ENCODE data around the gene CARMIL1. TPM values are rescaled to one million over a fixed set of nuclear protein-coding genes. Genes with fewer than 3 reads are reported as not detected.

Gene CARMIL1
- total RNA-seq, 2 experiments from 2014 or later: 3.9 to 4.7 TPM

- no peak for TF ChIP-seq CTCF (IDR thresholded peaks at IDR 0.05)
- H3K9me3 Mint-ChIP-seq: no peaks in the 10 kb centered on the region
- H3K27ac Mint-ChIP-seq: no peak overlapping the region
- ChIA-PET CTCF (interaction anchor here (2.0 to 2.7 kb wide), 2 partner anchors 325 to 338 kb away, joined by 9 to 11 read pairs; partner anchors contain the start of gene CARMIL1), POLR2A (no interaction called here)
- no peaks in the 10 kb centered on the region for H3K4me1 ChIP-seq (ENCODE audit: insufficient read depth, low read length)
- no peak overlapping the region for H3K27ac ChIP-seq (ENCODE audit: low read depth in 1 of 2, low read length in 2 of 2)
- DNase-seq: no peak
- H3K27me3 ChIP-seq (ENCODE audit: control insufficient read depth in 1 of 2, insufficient read depth in 2 of 2, low read length in 2 of 2): no peaks in the 10 kb centered on the region
- H3K36me3 ChIP-seq (ENCODE audit: insufficient read depth, low read length): no peaks in the 10 kb centered on the region
- no peak overlapping the region for H3K4me3 ChIP-seq (ENCODE audit: low read length)
- H3K4me1 Mint-ChIP-seq (ENCODE audit: low read depth): peaks cover 5% of the 10 kb centered on the region
- peaks cover 7% of the 10 kb centered on the region for H3K36me3 Mint-ChIP-seq (ENCODE audit: low read depth)
- intact Hi-C loops (cut with DNase I, micrococcal nuclease): loop anchor here in 1 of 2 experiments (2.0 to 5.0 kb wide), 2 partner anchors 111 to 336 kb away; no protein-coding TSS in a partner anchor
- no peak for ATAC-seq (ENCODE audit: poor library complexity)
- H3K27me3 Mint-ChIP-seq: no peaks in the 10 kb centered on the region
- no peaks in the 10 kb centered on the region for H3K9me3 ChIP-seq (ENCODE audit: control insufficient read depth in 1 of 2, insufficient read depth in 1 of 2, low read length in 2 of 2)
- H3K4me3 Mint-ChIP-seq: no peak overlapping the region
Observed at GRCh38 chr6:25603251-25603650, 324.1 kb downstream of the CARMIL1 start.

GRCh38 chr6:25606151-25606550 is 327.0 kb downstream of the CARMIL1 start:
- ATAC-seq (ENCODE audit: poor library complexity): no peak
- ChIA-PET POLR2A (no interaction called here), CTCF (no interaction called here)
- Mint-ChIP-seq H3K4me1 (ENCODE audit: low read depth) (peaks cover 5% of the 10 kb centered on the region), H3K9me3 (no peaks in the 10 kb centered on the region), H3K36me3 (ENCODE audit: low read depth) (peaks cover 14% of the 10 kb centered on the region), H3K27me3 (no peaks in the 10 kb centered on the region), H3K27ac (no peak overlapping the region), H3K4me3 (no peak overlapping the region)
- no peaks in the 10 kb centered on the region for H3K27me3 ChIP-seq (ENCODE audit: control insufficient read depth in 1 of 2, insufficient read depth in 2 of 2, low read length in 2 of 2)
- no peaks in the 10 kb centered on the region for H3K36me3 ChIP-seq (ENCODE audit: insufficient read depth, low read length)
- TF ChIP-seq CTCF (IDR thresholded peaks at IDR 0.05): no peak
- H3K27ac ChIP-seq (ENCODE audit: low read depth in 1 of 2, low read length in 2 of 2): no peak overlapping the region
- no peak overlapping the region for H3K4me3 ChIP-seq (ENCODE audit: low read length)
- no peaks in the 10 kb centered on the region for H3K9me3 ChIP-seq (ENCODE audit: control insufficient read depth in 1 of 2, insufficient read depth in 1 of 2, low read length in 2 of 2)
- DNase-seq: no peak
- intact Hi-C loops (cut with DNase I, micrococcal nuclease): no loop called here
- H3K4me1 ChIP-seq (ENCODE audit: insufficient read depth, low read length): no peaks in the 10 kb centered on the region

DNA sequence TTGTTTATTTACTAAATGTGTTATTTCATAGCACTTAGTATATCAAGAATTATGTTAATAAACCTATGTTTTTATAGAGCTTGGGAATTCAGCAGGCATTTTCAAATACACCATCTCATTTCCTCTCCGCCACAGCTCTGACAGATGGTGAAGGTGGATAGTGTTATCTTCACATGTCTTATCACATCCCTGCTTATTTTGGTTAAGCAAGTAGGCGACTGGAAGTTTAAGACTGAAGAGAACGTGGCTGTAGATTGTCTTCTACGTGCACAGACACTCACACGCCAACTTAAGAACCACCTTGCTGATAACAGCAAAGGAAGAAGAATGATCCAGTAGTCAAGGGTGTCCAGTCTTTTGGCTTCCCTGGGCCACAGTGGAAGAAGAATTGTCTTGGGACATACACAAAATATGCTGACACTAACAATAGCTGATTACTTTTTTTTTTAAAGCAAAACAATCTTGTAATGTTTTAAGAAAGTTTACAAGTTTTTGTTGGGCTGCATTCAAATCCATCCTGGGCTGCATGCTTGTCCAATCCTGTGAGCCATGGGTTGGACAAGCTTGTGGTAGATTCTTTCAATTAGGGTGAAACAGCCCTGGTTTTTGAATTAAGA is 329.5 kb downstream of the CARMIL1 start:
- Mint-ChIP-seq H3K27ac (no peak overlapping the region), H3K27me3 (no peaks in the 10 kb centered on the region), H3K9me3 (no peaks in the 10 kb centered on the region), H3K36me3 (ENCODE audit: low read depth) (peaks cover 25% of the 10 kb centered on the region), H3K4me1 (ENCODE audit: low read depth) (no peaks in the 10 kb centered on the region), H3K4me3 (no peak overlapping the region)
- intact Hi-C loops (cut with DNase I, micrococcal nuclease): no loop called here
- no peaks in the 10 kb centered on the region for H3K4me1 ChIP-seq (ENCODE audit: insufficient read depth, low read length)
- POLR2A ChIA-PET: no interaction called here
- no peaks in the 10 kb centered on the region for H3K36me3 ChIP-seq (ENCODE audit: insufficient read depth, low read length)
- no peaks in the 10 kb centered on the region for H3K9me3 ChIP-seq (ENCODE audit: control insufficient read depth in 1 of 2, insufficient read depth in 1 of 2, low read length in 2 of 2)
- H3K4me3 ChIP-seq (ENCODE audit: low read length): no peak overlapping the region
- no peak overlapping the region for H3K27ac ChIP-seq (ENCODE audit: low read depth in 1 of 2, low read length in 2 of 2)
- CTCF ChIA-PET: interaction anchor here (1.1 kb wide), 1 partner anchor 11 kb away, joined by 3 read pairs; no protein-coding TSS in a partner anchor
- TF ChIP-seq CTCF (IDR thresholded peaks at IDR 0.05): no peak
- ATAC-seq (ENCODE audit: poor library complexity): no peak
- no peaks in the 10 kb centered on the region for H3K27me3 ChIP-seq (ENCODE audit: control insufficient read depth in 1 of 2, insufficient read depth in 2 of 2, low read length in 2 of 2)
- DNase-seq: no peak

Measured in CD4-positive, alpha-beta T cell (primary cell).